Kidney (tissue), 14 donors: Measurements from ENCODE around the gene CLEC16A. TPM values are rescaled to one million over a fixed set of nuclear protein-coding genes. Genes with fewer than 3 reads are reported as not detected.
A peak's percentile ranks its signal among the peaks of the same experiment; 100 is the strongest.

ENCODE experiments used
- DNase-seq, 5 donors: peaks; one replicate each; pipeline ENCODE4 v3.0.0-alpha.2; 2013 to 2020
- FAIRE-seq: peaks from 2 replicates; lab custom pipeline; 2012; peaks lifted over from hg19 to GRCh38; lab: Jason Lieb, UNC
- H3K27ac ChIP-seq, 2 donors: one replicate each; pipeline ENCODE4 v1.7.0; 2013; ENCODE audit warnings: low read depth in 2 of 2, low read length in 2 of 2, inconsistent platforms in 1 of 2
- H3K27me3 ChIP-seq: one replicate; pipeline ENCODE4 v1.7.1; 2013; ENCODE audit warnings: low read length, inconsistent platforms; ENCODE audit not compliant: control insufficient read depth, insufficient read depth
- H3K36me3 ChIP-seq, 3 donors: one replicate each; pipeline versions ENCODE4 v1.7.0 to v1.7.1; 2013; ENCODE audit warnings: low read length in 3 of 3, control low read depth in 1 of 3, inconsistent platforms in 1 of 3; ENCODE audit not compliant: insufficient read depth in 3 of 3, control insufficient read depth in 2 of 3
- H3K4me1 ChIP-seq, 3 donors: one replicate each; pipeline versions ENCODE4 v1.7.0 to v1.7.1; 2013; ENCODE audit warnings: low read length in 3 of 3, inconsistent platforms in 1 of 3, low read depth in 1 of 3; ENCODE audit not compliant: control insufficient read depth in 2 of 3, insufficient read depth in 2 of 3
- H3K4me3 ChIP-seq, 3 donors: one replicate each; pipeline versions ENCODE4 v1.7.0 to v1.8.1; 2013; ENCODE audit warnings: low read length in 3 of 3, control low read depth in 1 of 3, inconsistent platforms in 1 of 3
- H3K9ac ChIP-seq, 3 donors: one replicate each; pipeline versions ENCODE4 v1.7.0 to v1.7.1; 2013; ENCODE audit warnings: low read length in 3 of 3, control low read depth in 1 of 3, inconsistent platforms in 1 of 3
- H3K9me3 ChIP-seq, 3 donors: one replicate each; pipeline versions ENCODE4 v1.7.0 to v1.7.1; 2013; ENCODE audit warnings: low read length in 3 of 3, control low read depth in 1 of 3, inconsistent platforms in 1 of 3; ENCODE audit not compliant: control insufficient read depth in 2 of 3, insufficient read depth in 1 of 3
- intact Hi-C: fragments of 100-400 bp; cut with DNase I; formaldehyde crosslinking; loops from one replicate; pipeline ENCODE4 v1.11.1; 2022
- polyA plus RNA-seq: library from polyadenylated mRNA; stranded (reverse); fragments of 350-450 nt; fragmentation: Illumina TruSeq; extraction: RNeasy Lipid Tissue Mini Kit (QIAGEN cat#74804); gene quantifications from one replicate; pipeline ENCODE4 v1.2.3, GENCODE V29; 2014; ENCODE audit warnings: low read depth, low replicate concordance; ENCODE audit not compliant: insufficient read depth
- total RNA-seq: library from RNA; stranded (reverse); fragmentation: NEBNext Ultra II Directional; extraction: Animal tissue kit (Norgen Biotek cat#: 25700); gene quantifications from one replicate; pipeline ENCODE4 v1.2.1, GENCODE V29; 2021
- TF ChIP-seq, protein P1 (sequence below): IDR thresholded peaks from 3 replicates; pipeline ENCODE4 v1.5.1; 2012; ENCODE audit warnings: mild to moderate bottlenecking, moderate library complexity, borderline replicate concordance; ENCODE audit not compliant: insufficient read depth; ENCODE audit errors: extremely low read depth
- donor health status: control.
- donor health status: control.
- donor health status: control.
- donor health status: control.
- donor health status: control.
- donor health status: DM: yes; HTN: yes; CAD: no.
- donor health status: Normal renal cell carcinoma (clear cell type).

Gene CLEC16A
- total and polyA plus RNA-seq, 2 donors from 2014 or later, result 10.8 to 51.9 TPM

DNA sequence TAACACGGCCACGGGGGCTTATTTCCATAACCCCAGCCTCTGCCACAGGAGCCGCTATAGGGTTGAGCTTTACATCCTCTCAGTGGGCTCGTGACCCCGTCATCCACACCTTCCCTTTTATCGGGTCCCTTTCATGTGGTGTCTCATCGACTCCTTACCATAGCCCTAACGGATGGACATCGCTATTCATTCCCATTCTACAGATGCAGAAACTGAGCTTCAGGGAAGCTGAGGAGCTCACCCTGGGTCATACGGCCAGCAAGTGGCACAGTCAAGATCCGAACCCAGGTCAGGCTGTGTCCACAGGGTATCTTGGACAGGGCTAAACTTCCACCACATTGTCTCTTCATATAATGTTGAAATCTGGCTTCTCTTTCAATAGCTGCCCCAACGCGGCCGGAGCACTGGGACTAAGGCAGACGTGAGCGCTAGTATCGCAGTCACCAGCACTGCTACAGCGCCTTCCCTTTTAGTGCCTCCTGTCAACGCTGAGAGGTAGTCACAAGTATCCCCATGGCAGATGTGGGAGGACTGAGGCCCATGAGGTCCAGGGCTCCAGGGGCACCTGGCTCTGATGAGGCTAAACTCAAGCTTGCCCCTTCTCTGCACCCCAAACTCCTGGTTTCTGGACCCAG is 260.8 kb downstream of the CLEC16A start:
- Histone ChIP-seq H3K9ac (no peak overlapping the region), H3K4me3 (no peak overlapping the region), H3K9me3 (peaks cover 0 to 5% (median 0%) of the 10 kb centered on the region in 3 donors), H3K4me1 (peaks cover 0 to 3% (median 0%) of the 10 kb centered on the region in 3 donors), H3K27me3 (no peaks in the 10 kb centered on the region), H3K36me3 (no peaks in the 10 kb centered on the region), H3K27ac (no peak overlapping the region)
- intact Hi-C loops, result no loop called here
- TF ChIP-seq, protein P1, sequence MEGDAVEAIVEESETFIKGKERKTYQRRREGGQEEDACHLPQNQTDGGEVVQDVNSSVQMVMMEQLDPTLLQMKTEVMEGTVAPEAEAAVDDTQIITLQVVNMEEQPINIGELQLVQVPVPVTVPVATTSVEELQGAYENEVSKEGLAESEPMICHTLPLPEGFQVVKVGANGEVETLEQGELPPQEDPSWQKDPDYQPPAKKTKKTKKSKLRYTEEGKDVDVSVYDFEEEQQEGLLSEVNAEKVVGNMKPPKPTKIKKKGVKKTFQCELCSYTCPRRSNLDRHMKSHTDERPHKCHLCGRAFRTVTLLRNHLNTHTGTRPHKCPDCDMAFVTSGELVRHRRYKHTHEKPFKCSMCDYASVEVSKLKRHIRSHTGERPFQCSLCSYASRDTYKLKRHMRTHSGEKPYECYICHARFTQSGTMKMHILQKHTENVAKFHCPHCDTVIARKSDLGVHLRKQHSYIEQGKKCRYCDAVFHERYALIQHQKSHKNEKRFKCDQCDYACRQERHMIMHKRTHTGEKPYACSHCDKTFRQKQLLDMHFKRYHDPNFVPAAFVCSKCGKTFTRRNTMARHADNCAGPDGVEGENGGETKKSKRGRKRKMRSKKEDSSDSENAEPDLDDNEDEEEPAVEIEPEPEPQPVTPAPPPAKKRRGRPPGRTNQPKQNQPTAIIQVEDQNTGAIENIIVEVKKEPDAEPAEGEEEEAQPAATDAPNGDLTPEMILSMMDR, result no peak
- DNase-seq (no peak), FAIRE-seq (no peak)

DNA sequence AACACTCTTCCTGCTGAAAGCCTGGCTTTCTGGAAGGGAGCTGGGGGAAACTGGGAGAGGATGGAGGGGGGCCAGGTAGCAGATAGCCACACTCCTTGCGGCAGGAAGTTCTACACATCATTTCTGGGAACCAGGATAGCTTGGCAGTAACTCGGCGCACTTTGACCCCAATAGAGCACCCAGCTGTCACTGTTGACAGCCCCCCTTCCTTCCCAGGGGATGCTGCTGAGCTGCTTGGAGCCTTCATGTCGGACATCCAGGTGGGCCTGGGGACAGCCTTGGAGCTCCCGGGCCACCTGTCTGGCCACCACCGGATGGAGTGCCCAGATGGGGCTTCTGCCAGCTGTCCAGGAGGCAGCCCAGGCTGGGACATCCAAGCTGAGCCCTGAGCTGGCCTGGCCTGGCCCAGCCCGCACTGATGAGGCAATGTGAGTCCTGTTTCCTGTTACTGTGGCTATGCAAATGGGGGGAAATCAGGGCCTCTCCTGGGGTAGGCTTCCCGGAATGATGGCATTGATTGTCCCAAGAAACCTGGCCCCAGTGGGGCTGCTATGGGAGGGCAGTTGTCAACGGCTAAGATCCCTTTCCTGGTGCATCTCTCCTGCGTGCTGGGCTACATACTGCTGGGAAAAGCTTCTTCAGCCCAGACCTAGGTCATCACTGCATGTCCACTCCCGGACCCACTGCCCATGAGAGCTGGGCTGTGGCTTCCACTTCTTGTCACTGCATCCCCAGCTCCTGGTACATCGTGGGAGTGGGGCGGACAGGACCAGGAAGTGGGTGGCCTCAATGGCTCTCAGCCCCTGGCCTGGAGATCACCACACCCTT is 261.6 kb downstream of the CLEC16A start:
- no peak overlapping the region for H3K4me3 ChIP-seq
- intact Hi-C loops, result no loop called here
- no peak overlapping the region for H3K27ac ChIP-seq
- DNase-seq (peak in 1 of 5 donors; percentile 37), FAIRE-seq (no peak)
- no peaks in the 10 kb centered on the region for H3K27me3 ChIP-seq
- H3K9ac ChIP-seq, result no peak overlapping the region
- peaks cover 0 to 5% (median 0%) of the 10 kb centered on the region in 3 donors for H3K9me3 ChIP-seq
- TF ChIP-seq, protein P1, result no peak
- peaks cover 0 to 3% (median 0%) of the 10 kb centered on the region in 3 donors for H3K4me1 ChIP-seq
- H3K36me3 ChIP-seq, result no peaks in the 10 kb centered on the region

DNA sequence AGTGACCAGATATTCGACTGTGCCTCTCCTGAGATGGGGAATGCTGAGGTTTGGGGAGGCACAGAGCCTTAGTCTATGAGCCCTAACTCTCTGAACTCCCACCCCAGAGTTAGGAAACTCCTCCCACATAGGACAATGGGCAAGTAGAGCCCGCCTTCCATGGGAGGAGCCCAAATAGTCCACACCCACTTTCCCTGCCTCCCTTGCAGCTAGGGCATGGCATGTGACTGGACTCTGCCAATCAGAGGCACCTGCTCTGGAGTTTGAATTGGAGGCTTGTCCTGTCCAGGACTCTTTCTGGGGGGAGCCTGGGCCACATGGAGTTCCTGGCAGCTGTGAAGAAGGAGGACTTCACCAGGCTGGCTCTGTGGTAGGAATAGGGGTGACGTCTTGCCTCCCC is 263.3 kb downstream of the CLEC16A start:
- no peaks in the 10 kb centered on the region for H3K27me3 ChIP-seq
- intact Hi-C loops, result no loop called here
- H3K9ac ChIP-seq, result no peak overlapping the region
- H3K9me3 ChIP-seq, result peaks cover 0 to 5% (median 0%) of the 10 kb centered on the region in 3 donors
- TF ChIP-seq, protein P1, result no peak
- no peak overlapping the region for H3K27ac ChIP-seq
- no peak overlapping the region for H3K4me3 ChIP-seq
- no peak for DNase-seq
- FAIRE-seq, result no peak
- peaks cover 0 to 3% (median 0%) of the 10 kb centered on the region in 3 donors for H3K4me1 ChIP-seq
- H3K36me3 ChIP-seq, result no peaks in the 10 kb centered on the region
